Measurements from ENCODE around the gene CCDC91.
"Not testable (repeated sequence)": the region's sequence is repeated elsewhere in the genome, so short reads cannot be mapped to it uniquely, and the experiment has no call there.

The CCDC91 gene

GRCh38 chr12:28235015-28235414 lies 44.8 kb downstream of the CCDC91 start:
- no peak for DNase-seq

- DNase-seq = no peak
Observed at GRCh38 chr12:28235985-28236384, 45.7 kb downstream of the CCDC91 start.

DNA sequence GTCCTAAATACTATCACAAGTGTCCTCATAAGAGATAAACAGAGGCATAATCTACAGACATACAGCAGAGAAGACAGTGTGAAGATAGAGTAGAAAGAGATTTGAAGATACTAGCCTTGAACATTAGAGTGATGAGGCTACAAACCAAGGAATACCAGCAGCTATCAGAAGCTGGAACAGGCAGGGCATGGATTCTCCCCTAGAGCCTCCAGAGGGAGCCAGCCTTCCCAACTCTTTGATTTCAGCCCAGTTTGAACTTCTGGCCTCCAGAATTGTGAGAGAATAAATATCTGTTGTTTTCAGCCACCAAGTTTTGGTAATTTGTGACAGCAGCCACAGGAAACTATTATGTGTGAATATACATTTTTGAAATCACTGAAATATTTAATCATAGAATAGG lies 47.2 kb downstream of the CCDC91 start:
- DNase-seq = no peak

DNA sequence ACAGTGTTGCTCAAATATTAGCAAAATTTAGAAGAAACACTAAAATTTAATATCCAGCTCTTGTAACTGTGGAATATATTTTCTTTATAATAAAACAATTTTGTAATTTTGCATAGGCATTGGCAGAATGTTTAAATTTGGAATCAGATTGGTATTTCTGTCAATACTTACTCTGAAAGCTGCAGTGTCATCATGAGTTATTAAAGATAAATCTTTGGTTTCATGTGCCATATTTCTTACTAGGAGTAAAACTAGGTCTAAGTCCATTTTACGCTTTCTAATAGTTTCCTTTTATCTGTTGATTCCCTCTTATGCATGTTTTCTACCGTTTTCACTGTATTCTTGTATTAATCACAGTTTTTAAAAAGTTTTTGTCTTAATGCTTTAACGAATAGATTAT lies 49.7 kb downstream of the CCDC91 start:
- no peak for DNase-seq

DNA sequence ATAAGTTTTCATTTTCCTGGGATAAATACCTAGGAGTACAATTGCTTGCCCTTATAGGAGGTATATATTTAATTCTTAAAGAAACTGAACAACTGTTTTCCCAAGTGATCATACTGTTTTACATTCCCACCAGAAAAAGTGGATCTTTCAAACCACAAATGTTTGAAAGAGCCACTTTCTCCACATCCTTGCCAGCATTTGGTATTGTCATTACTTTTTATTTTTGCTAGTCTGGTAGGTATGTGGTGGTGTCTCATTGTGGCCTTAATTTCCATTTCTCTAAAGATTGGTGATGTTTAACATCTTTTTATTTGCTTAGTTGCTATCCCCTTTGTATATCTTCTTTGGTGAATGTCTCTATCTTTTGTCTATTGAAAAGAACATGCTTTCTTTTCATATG lies 50.6 kb downstream of the CCDC91 start:
- DNase-seq = no peak

- DNase-seq = no peak
Observed at GRCh38 chr12:28242129-28242495, 51.9 kb downstream of the CCDC91 start.

- no peak for DNase-seq
Observed at GRCh38 chr12:28242496-28243309, 52.4 kb downstream of the CCDC91 start.

DNA sequence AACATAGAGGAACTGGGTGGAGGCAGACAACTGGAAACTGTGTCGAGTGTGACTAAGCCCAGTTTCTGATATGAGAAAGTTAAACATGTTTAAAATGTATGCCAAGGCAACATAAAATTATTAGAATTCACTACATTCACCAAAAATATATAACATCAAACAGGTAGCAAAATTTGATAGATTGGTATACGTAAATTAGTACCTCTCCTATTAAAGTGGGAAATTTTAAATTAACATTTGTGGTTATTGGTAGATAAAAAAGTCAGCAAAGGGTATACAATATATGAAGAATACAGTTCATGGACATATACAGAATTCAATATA lies 53.0 kb downstream of the CCDC91 start:
- no peak for DNase-seq

DNA sequence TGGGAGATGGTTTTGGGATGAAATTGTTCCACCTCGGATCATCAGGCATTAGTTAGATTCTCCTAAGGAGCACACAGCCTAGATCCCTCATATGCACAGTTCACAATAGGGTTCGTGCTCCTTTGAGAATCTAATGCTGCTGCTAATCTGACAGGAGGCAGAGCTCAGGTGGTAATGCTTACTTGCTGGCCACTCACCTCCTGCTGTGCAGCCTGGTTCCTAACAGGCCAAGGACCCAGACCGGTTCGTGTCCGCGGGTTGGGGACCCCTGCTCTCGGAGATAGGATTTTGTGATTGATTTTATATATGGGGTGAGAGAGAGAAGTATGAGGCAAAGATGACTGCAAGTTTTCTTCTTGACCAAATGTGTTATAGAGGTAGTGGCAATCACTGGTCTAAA lies 57.5 kb downstream of the CCDC91 start:
- no peak for DNase-seq

DNA sequence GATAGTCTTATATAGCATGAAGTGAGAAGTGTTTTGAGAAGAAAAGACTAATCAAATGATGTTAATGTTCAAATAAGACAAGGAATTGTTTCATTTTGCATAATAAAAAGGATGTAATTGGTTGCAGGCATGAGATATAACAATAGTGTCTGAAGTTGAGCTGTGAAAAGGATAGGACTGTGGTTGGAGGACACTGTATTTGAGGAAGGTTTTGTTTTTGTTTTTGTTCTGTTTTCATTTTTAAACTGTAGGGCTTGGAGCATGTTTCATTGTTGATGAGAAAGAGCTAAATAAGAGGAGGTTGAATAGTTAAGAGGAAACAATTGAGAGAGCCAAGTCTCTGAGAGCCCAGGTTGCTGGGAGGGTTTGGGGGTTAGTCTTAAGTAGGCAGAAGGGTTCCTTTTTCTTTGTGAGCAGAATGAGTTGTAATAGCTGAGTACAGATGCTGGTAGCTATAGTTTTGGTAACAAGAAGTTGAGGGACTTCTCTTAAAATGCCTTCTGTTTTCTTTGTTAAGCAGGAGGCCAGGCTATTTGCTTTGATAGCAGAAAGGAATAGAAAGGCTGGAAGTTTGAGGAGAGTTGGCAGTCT lies 58.4 kb downstream of the CCDC91 start:
- no peak for DNase-seq

DNA sequence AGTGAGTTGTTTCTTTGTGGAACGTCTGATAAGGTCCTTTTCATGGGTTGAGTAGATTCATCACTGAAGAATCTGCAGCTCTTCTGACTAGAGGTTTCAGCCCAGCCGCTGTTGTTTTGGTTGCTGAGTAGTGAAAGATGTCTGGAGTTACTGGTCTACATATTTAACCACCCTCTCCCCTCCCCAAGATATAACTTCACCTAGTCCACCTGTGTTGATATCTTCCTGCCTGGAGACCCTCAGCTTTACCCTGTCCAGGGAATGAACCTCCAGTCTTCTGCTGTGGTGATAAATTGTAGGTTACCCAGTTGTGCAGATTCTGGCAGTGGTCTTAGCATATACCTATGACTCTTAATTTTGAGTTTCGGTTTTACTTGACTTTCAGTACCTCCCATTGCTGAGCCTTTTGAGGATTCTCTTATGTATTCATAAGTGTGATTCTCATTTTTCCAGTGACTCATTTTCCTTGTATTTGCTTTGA lies 62.9 kb downstream of the CCDC91 start:
- no peak for DNase-seq

GRCh38 chr12:28257411-28257810 lies 67.2 kb downstream of the CCDC91 start:
- DNase-seq = no peak

DNA sequence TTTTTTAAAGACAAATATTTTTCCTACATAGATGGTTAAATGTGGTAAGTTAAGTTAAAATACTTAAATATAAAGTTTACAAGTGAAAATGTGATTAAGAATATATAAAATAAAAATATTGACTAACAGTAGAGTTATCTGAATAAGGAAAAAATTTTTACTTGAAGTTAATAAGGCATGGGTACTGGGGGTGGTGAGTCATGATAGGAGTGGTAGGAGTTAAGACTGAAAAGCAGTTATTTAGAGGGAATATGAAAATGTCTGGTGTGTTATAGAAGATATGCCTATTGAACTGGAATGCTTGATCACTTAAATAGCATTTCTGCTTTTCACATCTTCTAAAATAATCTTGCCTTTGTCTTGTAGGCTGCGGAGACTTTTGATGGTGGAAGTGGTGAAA lies 68.7 kb downstream of the CCDC91 start:
- DNase-seq = no peak

DNA sequence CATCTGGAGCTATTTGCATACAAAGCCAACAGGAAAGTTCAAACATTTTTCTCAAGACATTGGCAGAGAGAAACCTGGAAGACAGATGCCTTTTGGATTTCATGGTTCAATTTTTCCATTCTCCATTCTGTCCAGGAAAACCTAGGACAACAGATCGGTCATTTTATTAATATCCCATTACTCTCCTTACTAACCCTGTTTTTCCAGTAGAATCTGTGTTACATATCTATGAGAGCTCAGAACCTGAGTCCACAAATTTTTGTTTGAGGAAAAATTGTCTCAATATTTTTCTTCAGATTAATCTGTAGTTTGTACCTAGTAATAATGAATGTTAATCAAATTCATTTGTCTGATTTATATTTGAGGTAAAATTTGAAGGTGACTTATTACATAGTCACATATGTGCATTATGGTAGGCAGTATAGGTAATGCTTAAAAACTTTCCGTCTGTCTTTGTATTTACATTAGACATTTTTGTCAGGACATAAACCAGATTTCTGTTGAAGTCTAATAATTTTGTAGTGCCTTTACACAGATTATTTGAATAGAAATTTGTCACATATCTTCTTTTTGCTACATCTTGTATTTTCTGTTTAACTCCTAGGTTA lies 75.3 kb downstream of the CCDC91 start:
- no peak for DNase-seq

DNA sequence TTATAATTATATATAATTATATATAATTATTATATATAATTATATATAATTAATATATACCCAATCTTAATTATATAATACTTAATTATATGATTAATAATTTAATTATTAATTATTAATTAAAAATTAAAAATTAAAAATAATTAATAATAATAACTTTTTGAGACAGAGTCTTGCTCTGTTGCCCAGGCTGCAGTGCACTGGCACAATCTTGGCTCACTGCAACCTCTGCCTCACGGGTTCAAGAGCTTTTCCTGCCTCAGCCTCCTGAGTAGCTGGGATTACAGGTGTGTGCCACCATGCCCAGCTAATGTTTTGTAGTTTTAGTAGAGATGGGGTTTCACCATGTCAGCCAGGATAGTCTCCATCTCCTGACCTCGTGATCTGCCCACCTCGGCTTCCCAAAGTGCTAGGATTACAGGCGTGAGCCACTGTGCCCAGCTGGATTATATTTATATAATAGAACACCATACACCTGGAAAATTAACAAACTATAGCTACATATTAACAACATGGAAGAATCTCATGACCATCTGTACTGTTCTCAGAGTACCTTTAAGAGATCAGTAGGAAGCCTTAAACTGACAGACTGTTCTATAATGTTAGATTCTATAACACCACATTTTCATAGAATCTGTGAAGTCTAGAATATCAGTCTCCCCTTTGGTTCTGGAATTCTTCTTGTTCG lies 77.8 kb downstream of the CCDC91 start:
- not testable (repeated sequence) for DNase-seq

DNA sequence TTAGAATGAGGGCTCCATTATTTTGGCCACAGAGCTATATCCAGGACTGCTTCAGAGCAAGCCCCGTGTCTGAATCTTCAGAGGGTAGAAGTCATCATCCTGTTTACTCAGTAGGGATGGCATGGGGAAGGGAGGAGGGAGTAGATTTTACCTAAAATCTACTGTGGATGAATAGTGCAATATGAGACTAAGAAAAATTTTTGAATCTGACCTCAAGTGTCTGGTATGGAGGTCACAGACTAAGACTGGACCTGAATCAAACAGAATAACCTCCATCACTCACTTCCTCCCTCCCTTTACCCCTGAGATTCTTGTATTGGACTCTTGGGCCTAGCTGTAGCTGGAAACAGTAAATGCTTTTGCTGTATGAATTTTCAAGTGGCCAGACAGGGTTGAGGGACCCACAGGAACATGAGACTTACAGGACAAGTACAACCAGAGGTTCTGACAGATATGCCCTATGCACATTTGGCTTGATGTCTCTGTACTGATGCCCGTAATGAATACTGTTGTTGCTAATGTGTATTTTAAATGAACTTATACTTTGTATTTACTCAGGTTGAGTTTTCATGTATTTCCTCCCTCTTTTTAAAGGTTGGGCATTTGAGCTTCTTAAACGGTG lies 78.5 kb downstream of the CCDC91 start:
- no peak for DNase-seq

DNA sequence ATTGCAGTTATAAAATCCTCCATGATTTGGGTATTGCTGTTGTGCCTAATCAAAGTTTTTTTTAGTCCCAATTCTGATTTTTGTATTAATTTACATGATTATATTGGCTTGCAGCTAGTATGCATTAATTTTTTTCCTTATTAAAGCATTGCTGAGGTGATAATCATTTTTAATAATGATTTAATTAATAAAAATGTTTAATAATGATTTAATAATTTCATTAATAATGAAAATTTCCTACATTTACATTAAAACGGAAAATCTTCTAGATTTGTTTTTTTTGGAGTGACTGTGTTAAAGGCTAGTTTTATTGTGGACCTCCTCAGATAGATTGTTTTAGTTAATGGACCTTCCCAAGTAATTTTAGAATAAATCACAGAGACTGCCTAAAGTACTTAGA lies 79.6 kb downstream of the CCDC91 start:
- DNase-seq = no peak

DNA sequence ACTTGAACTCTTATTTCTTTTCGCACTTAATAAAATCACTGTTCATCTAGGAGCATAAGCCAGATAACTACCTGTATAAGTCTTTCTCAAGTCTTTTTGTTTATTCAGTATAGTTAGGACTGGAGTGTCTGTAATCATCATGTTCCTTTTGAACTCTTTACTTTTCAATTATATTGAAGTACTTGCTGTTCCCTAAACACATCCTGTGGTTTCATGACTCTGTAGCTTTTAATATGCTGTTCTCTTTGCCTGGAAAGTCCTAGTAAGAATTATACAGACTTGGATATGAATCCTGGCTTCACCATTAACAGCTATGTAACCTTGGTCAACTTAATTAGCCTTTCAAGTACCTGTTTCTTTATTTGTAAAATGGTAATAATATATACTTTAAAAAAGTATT lies 88.2 kb downstream of the CCDC91 start:
- no peak for DNase-seq

GRCh38 chr12:28278960-28279359 lies 88.7 kb downstream of the CCDC91 start:
- DNase-seq = no peak

DNA sequence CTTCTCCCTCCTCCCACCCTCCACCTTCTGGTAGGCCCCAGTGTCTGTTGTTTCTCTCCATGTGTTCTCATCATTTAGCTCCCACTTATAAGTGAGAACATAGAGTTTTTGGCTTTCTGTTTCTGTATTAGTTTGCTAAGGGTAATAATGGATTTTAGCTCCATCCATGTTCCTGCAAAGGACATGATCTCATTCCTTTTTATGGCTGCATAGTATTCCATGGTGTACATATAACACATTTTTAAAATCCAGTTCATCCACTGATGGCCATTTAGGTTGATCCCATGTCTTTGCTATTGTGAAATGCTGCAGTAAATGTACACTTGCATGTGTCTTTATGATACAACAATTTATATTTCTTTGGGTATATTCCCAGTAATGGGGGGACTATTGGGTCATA lies 96.1 kb downstream of the CCDC91 start:
- no peak for DNase-seq

GRCh38 chr12:28290262-28290661 lies 100.0 kb downstream of the CCDC91 start:
- no peak for DNase-seq

DNA sequence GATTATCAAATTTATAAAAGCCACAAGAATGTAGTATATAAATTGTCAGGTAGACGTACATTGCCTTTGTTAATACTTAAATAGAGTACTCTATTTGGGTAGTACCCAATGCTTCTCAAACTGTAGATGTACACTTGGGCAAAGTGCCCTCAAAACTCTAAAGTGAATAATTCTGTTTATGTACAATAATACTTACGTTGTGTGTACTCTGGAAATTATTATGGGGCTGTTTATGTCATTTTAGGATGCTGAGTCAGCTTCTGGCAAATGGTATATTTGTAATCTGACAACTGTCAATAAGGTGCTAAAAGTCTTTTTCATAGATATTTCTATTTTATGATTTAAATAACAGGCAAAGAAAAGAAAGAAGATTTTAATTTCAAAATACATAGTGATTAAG lies 102.4 kb downstream of the CCDC91 start:
- no peak for DNase-seq

DNA sequence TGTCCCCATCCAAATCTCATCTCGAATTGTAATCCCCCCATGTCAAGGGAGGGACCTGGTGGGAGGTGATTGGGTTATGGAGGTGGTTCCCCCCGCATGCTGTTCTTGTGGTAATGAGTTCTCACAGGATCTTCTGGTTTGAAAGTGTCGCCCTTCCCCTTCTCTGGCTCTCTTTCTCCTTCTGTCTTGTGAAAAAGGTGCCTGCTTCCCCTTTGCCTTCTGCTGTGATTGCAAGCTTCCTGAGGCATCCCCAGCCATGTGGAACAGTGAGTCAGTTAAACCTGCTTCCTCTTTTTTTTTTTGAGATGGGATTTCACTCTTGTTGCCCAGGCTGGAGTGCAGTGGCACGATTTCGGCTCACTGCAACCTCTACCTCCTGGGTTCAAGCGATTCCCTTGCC lies 104.0 kb downstream of the CCDC91 start:
- DNase-seq = no peak
